BLaER1 (cell line): ENCODE measurements around the gene PRKCZ.

Source experiments
- H3K27ac ChIP-seq: shearing (Covaris generic); formaldehyde crosslinking; 2 replicates; pipeline ENCODE4 v1.8.1; 2022
- H3K27me3 ChIP-seq: shearing (Covaris generic); formaldehyde crosslinking; 2 replicates; pipeline ENCODE4 v1.8.1; 2022
- H3K36me3 ChIP-seq: shearing (Covaris generic); formaldehyde crosslinking; 2 replicates; pipeline ENCODE4 v1.8.1; 2022
- H3K4me1 ChIP-seq: shearing (Covaris generic); formaldehyde crosslinking; 2 replicates; pipeline ENCODE4 v1.8.1; 2022
- H3K4me2 ChIP-seq: shearing (Covaris generic); formaldehyde crosslinking; 2 replicates; pipeline ENCODE4 v1.8.1; 2022
- H3K4me3 ChIP-seq: shearing (Covaris generic); formaldehyde crosslinking; 2 replicates; pipeline ENCODE4 v1.8.1; 2022
- H3K9ac ChIP-seq: shearing (Covaris generic); formaldehyde crosslinking; 2 replicates; pipeline ENCODE4 v1.8.1; 2022
- H3K9me3 ChIP-seq: shearing (Covaris generic); formaldehyde crosslinking; 2 replicates; pipeline ENCODE4 v1.8.1; 2022
- H4K20me1 ChIP-seq: shearing (Covaris generic); formaldehyde crosslinking; 2 replicates; pipeline ENCODE4 v1.8.1; 2022
- Cebpa-rat ChIP-seq: shearing (Covaris generic); IDR thresholded peaks from 2 replicates; pipeline ENCODE4 v1.8.1; 2022

The PRKCZ gene

DNA sequence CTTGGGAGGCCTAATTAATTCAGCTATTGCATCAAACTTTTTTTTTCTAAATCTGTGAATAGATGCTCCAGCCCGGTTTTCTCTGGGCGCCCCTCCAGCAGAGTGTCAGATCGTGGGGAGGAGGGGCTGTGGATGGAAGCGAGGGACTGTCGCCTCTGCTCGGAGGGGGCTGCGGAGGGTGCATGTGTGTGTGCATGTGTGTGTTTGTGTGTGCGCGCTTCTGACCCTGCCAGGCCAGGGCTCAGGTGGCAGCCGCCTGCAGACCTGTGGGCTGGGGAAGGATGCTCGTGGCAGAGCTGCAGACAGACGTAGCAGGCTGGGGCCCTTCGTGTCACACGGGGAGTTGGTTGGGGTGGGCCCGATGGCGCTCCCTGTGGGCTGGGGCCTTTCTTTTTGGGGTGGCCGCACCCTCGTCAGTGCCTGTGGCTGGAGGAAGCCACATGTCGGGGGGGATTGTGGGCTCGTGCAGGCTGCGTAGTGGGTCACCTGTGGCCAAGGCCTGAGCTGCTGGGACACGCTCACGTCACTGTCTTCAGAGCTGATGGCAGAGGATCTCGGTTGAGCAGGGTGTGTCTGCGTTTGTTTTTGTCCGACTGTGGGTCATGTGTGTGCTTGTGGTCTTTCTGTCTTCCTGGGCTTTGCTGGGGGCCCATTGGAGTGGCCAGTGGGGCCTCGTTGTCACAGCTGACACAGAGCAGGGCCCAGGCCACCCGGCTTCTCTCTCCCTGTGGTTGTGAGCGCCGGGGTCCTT is 180.7 kb downstream of the PRKCZ start:
- Histone ChIP-seq H3K27ac (no peak overlapping the region), H3K9me3 (no peaks in the 10 kb centered on the region), H3K4me1 (peaks cover 88% of the 10 kb centered on the region), H3K27me3 (peaks cover 30% of the 10 kb centered on the region), H3K36me3 (no peaks in the 10 kb centered on the region), H3K4me2 (peak overlapping the region; percentile 100), H3K4me3 (peak overlapping the region; percentile 73; the same call in 1 of the 2 replicates), H4K20me1 (peaks cover 74% of the 10 kb centered on the region), H3K9ac (peak overlapping the region; percentile 77; the same call in 1 of the 2 replicates)
- no peak for TF ChIP-seq Cebpa-rat

DNA sequence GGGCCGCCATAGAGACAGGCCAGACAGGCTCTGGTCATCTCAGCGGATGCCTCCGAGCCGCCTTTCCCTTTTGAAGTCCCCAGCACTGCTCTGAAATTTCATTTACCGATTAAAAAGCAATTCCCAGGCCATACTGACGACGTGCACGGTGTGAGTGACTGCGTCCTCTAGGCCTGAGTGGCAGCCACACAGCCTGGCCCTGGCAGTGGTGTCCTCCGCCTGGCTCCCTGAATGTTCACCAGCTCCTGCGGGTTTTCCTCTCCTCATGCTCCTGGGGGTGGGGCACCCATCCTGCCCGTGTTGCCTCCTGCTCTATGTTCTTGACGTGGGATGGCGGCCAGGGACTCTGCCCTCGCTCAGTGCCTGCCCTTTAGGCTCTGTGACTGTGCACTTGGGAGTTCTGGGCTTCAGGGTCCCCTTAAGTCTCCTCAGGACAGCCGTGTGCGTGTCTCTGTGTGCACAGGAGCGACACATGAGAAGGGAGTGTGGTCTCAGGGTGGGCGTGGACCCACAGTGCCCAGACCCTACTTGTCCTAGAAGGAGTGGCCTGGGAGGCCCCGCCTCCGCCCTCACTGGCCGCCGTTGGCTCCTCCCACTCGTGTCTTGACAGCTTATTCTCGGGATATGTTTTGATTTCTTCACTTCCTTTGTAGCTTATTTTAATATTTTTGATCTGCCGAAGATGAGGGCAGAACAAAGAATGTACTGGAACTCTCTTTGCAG is 181.5 kb downstream of the PRKCZ start:
- Histone ChIP-seq H4K20me1 (peaks cover 82% of the 10 kb centered on the region), H3K27ac (no peak overlapping the region), H3K4me3 (peak overlapping the region; percentile 73; the same call in 1 of the 2 replicates), H3K36me3 (no peaks in the 10 kb centered on the region), H3K4me1 (peaks cover 88% of the 10 kb centered on the region), H3K9ac (peak overlapping the region; percentile 77; the same call in 1 of the 2 replicates), H3K27me3 (peaks cover 23% of the 10 kb centered on the region), H3K9me3 (no peaks in the 10 kb centered on the region), H3K4me2 (peak overlapping the region; percentile 100)
- TF ChIP-seq Cebpa-rat = no peak

- Histone ChIP-seq H3K4me3 (no peak overlapping the region), H3K27me3 (peaks cover 16% of the 10 kb centered on the region), H4K20me1 (peaks cover 88% of the 10 kb centered on the region), H3K36me3 (no peaks in the 10 kb centered on the region), H3K4me2 (peak overlapping the region; percentile 100), H3K27ac (no peak overlapping the region), H3K9me3 (no peaks in the 10 kb centered on the region), H3K4me1 (peaks cover 88% of the 10 kb centered on the region), H3K9ac (peak overlapping the region; percentile 12; the same call in 1 of the 2 replicates)
- TF ChIP-seq Cebpa-rat = no peak
These were observed 182.2 kb downstream of the PRKCZ start for GRCh38 chr1:2232255-2232915.

DNA sequence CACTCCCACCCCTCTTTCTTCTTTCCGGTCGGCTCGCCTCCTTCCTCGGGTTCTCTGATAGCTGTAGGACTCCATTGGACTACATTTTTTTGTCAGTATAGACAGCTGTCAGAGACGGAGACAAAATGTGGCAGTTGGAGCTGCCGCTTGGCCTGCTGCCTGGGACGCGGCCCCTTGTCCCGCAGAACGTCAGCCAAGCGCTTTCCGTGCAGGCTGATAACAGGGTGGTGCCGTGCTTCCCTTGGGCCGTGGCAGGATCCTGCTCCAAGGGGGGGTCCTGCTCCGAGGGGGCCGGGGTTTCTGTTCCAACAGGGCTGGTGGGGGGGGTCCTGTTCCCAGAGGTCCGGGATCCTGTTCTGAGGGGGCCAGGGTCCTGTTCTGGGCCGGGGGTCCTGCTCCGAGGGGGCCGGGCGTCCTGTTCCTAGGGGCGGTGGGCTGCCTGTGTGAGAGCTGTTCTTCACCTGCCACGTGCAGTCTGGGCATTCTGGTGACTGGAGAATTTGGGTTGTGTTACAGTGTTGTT is 182.8 kb downstream of the PRKCZ start:
- peak overlapping the region; percentile 100 for H3K4me2 ChIP-seq
- no peak overlapping the region for H3K4me3 ChIP-seq
- H3K27ac ChIP-seq = peak overlapping the region; percentile 53; the same call in 1 of the 2 replicates
- peaks cover 93% of the 10 kb centered on the region for H3K4me1 ChIP-seq
- no peaks in the 10 kb centered on the region for H3K36me3 ChIP-seq
- peaks cover 15% of the 10 kb centered on the region for H3K27me3 ChIP-seq
- H4K20me1 ChIP-seq = peaks cover 94% of the 10 kb centered on the region
- no peak for TF ChIP-seq Cebpa-rat
- H3K9me3 ChIP-seq = no peaks in the 10 kb centered on the region
- peak overlapping the region; percentile 64 for H3K9ac ChIP-seq

GRCh38 chr1:2233468-2233867 is 183.3 kb downstream of the PRKCZ start:
- Histone ChIP-seq H3K36me3 (no peaks in the 10 kb centered on the region), H3K9ac (peak overlapping the region; percentile 64), H4K20me1 (peaks cover 99% of the 10 kb centered on the region), H3K9me3 (no peaks in the 10 kb centered on the region), H3K4me3 (peak overlapping the region; percentile 39; the same call in 1 of the 2 replicates), H3K27ac (peak overlapping the region; percentile 53; the same call in 1 of the 2 replicates), H3K4me1 (peaks cover 95% of the 10 kb centered on the region), H3K27me3 (peaks cover 15% of the 10 kb centered on the region), H3K4me2 (peak overlapping the region; percentile 100)
- no peak for TF ChIP-seq Cebpa-rat

GRCh38 chr1:2233997-2234761 is 184.0 kb downstream of the PRKCZ start:
- H3K27ac ChIP-seq = peak overlapping the region; percentile 53
- H3K9ac ChIP-seq = peak overlapping the region; percentile 64
- H3K4me3 ChIP-seq = peak overlapping the region; percentile 39
- peaks cover 100% of the 10 kb centered on the region for H4K20me1 ChIP-seq
- no peaks in the 10 kb centered on the region for H3K9me3 ChIP-seq
- H3K36me3 ChIP-seq = no peaks in the 10 kb centered on the region
- H3K27me3 ChIP-seq = peaks cover 9% of the 10 kb centered on the region
- peaks cover 97% of the 10 kb centered on the region for H3K4me1 ChIP-seq
- peak overlapping the region; percentile 100 for H3K4me2 ChIP-seq
- TF ChIP-seq Cebpa-rat = peak; percentile 74

- Histone ChIP-seq H3K9ac (peak overlapping the region; percentile 64), H3K4me2 (peak overlapping the region; percentile 100), H3K9me3 (no peaks in the 10 kb centered on the region), H4K20me1 (peaks cover 100% of the 10 kb centered on the region), H3K4me1 (peaks cover 97% of the 10 kb centered on the region), H3K27me3 (peaks cover 3% of the 10 kb centered on the region; the same call in 1 of the 2 replicates), H3K27ac (peak overlapping the region; percentile 53), H3K4me3 (peak overlapping the region; percentile 39), H3K36me3 (no peaks in the 10 kb centered on the region)
- TF ChIP-seq Cebpa-rat = no peak
These were observed 184.5 kb downstream of the PRKCZ start for GRCh38 chr1:2234762-2235113.
